DMS53 treated with DMSO at 0.1 percent for 48 hours (cell line): ENCODE data around the gene DENND4A.

ENCODE experiments used
- DNase-seq: peaks from one replicate; lab custom pipeline; 2025; ENCODE audit not compliant: unreplicated experiment; lab: John Stamatoyannopoulos, UW

Gene DENND4A

GRCh38 chr15:65682404-65682911, 109.6 kb downstream of the DENND4A start:
- DNase-seq, result no peak

DNA sequence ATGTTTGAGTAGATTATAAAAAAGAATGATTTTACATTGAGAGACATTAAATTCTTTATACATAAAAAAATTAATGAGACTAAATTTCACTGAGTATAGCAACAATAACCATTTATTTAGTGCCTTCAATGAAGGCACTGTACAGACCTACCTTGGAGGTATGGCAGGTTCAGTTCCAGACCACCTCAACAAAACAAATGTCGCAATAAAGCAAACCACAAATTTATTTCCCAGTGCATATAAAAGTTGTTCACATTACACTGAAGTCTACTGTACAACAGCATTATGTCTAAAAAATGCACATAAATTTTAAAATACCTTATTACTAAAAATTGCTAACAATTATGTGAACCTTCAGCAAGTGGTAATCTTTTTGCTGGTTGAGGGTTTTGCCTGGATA, 111.5 kb downstream of the DENND4A start:
- no peak for DNase-seq

DNA sequence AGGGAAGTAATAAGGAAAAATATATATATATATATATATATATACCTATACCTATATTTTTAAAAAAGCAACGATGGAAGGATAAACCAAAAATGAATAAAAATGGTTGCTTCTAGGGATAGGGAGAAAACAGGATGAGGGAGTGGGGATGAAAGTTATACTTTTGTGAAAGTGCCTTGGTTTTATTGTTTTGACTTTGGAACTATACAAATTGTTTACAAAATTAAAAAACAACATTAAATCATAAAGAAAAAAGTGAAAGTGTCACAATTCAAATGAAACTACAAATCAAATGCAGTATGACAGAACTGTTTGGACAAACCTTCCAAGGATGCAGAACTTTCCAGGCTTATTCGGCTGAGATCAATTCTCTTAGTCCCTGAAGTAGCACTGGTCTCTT, 116.0 kb downstream of the DENND4A start:
- no peak for DNase-seq

DNA sequence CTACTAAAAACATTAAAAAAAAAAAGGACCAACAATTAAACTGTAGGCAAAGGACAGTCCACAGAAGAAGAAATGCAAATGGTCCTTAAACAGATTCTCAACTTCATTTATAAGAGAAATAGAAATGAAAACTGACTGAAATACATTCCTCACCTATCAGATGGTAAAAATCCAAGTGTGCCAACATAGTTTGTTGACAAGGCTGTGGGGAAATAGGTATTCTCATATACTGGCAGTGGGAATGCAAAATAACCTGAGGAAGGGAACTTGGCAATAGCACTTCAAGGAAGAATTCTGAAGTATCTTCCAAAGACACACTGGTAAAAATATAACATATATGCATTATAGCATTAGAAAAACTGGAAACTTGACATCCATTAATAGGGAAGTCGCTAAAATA, 116.5 kb downstream of the DENND4A start:
- no peak for DNase-seq

- no peak for DNase-seq
Measured at GRCh38 chr15:65666257-65666656, 125.8 kb downstream of the DENND4A start.

GRCh38 chr15:65663521-65663920, 128.6 kb downstream of the DENND4A start:
- DNase-seq, result no peak

- DNase-seq, result no peak
Measured at GRCh38 chr15:65660927-65661326, 131.2 kb downstream of the DENND4A start.

GRCh38 chr15:65659502-65660052, 132.5 kb downstream of the DENND4A start:
- DNase-seq, result no peak

- no peak for DNase-seq
Measured at GRCh38 chr15:65655457-65655856, 136.6 kb downstream of the DENND4A start.

DNA sequence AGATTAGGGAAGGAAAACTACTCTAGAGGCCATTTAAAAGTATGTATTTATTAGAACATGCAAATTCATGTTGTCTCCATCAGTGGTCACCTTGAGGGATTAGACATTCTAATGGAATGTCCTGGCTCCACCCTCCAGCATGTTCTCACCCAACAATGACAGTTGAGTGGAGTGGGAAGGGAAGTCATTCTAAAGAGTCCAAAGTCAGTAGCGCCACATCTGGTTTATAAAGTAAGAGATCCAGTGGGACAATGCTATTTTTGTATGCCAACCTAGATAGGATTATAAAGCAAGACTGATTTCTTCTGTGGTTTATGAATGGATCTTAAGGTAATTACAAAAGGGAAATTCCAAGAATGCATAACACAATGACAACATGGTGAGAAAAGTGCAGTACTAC, 137.1 kb downstream of the DENND4A start:
- DNase-seq, result no peak

DNA sequence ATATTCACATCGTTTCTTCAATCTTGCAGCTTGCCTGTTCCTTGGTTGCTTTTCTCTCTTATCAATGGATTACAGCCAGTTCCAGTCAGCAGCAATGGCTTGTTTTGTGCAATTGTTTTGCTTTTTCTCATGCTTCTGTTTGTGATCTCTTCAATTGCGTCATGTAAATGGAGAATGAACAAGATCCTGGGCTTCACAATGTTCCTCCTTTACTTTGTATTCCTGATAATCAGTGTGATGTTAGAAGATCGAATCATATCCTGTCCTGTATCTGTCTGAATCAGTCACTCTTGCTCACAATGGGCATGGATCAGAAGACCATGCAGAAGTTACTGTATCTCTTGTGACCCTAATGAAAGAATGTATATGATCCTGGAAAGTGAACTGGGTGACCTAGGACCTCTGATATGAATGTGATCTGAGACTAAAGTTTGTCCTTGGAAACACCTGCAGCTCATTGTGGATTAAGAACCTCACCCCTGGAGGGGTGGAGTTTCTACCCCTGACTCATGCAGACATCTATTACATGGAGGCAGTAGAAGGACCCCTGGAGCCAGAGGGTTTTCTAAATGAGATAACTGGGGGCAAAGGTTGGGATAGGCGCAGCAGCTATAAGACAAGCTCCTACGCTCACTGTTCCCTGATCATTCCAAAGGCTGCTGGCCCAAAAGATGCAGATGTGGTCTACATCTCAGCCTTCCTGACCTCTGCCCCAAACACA, 138.1 kb downstream of the DENND4A start:
- no peak for DNase-seq

GRCh38 chr15:65653341-65653740, 138.8 kb downstream of the DENND4A start:
- DNase-seq, result no peak

DNA sequence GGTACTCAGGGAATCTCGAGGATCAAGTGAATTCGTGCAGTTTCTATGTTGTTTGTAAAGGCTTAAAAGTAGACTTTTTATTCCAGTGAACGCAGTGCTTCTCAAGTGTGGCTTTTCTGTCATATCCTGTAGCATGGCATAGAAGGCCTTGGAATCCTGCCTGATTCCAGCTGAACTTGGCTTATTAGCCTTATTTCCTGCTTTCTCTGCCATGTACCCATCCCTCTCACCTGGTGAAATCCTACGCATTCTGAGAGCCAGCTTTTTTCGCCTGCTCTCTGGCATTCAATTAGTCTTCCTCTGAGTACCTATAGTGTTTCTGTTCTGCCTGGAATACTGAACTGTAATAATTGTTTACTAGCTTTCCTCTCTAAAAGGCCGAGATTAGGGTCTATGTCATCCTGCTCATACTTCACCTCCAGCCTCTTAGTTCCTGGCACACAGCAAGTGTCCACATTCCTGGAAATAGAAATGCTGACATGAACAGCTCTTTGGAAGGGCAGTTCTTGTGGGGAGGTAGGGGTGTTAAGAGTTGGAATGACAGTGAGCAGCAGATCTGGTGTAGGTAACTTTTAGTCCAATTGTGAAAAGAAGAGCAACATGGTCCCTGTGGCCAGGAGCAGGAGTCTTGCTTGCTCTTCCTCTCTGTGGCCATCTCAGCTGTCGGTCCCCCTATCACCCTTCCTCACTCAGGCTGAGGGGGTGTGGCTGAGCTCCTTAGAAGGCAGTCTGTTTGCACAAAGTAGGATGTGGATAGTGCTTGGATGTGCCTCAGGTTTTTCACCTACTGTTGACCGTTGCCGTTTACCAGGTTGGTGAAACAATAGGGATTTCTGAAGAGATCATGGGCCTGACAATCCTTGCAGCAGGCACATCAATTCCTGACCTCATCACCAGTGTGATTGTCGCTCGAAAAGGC, 140.0 kb downstream of the DENND4A start:
- DNase-seq, result no peak

GRCh38 chr15:65651042-65651322, 141.1 kb downstream of the DENND4A start:
- DNase-seq, result no peak

DNA sequence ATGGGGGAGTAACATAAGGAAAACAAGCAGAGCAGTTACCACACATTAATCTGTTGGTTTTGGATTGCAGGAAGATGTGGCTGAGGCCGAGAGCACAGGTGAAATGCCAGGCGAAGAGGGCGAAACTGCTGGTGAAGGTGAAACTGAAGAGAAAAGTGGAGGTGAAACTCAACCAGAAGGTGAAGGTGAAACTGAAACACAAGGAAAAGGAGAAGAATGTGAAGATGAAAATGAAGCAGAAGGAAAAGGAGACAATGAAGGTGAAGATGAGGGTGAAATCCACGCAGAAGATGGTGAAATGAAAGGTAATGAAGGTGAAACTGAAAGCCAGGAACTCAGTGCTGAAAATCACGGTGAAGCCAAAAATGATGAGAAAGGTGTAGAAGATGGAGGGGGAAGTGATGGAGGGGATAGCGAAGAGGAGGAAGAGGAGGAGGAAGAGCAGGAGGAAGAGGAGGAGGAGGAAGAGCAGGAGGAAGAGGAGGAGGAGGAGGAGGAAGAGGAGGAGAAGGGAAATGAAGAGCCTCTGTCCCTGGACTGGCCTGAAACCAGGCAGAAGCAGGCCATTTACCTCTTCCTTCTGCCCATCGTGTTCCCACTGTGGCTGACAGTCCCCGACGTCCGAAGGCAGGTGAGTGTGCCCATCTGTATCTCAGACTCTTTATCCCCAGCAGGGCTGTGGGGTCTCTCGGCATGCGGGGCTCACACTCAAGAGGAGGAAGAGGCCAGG, 141.6 kb downstream of the DENND4A start:
- DNase-seq, result no peak

GRCh38 chr15:65646486-65646885, 145.6 kb downstream of the DENND4A start:
- DNase-seq, result no peak

GRCh38 chr15:65645392-65645791, 146.7 kb downstream of the DENND4A start:
- no peak for DNase-seq

DNA sequence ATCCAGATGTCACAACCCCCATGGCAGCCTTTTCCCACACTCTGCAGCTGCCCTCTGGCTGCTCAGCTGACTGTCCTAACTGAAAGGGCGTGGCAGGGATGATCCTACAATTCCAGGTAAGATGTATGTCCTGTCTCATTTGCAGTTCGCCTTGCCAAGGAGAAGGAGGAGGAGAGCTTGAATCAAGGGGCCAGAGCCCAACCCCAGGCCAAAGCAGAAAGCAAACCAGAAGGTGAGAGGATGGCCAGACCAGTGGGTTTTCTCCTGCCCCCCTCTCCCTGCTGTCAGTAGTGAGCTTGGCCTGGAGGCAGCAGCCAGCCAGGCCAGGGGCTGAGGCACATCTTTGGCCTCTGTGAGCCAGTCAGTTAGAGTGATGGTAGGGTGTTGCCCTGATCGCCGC, 147.8 kb downstream of the DENND4A start:
- DNase-seq, result no peak

- no peak for DNase-seq
Measured at GRCh38 chr15:65642594-65642993, 149.5 kb downstream of the DENND4A start.

GRCh38 chr15:65641768-65642475, 150.2 kb downstream of the DENND4A start:
- DNase-seq, result no peak

GRCh38 chr15:65639509-65639908, 152.6 kb downstream of the DENND4A start:
- DNase-seq, result no peak
